Measurements from ENCODE around the gene EMC8. TPM values are rescaled to one million over a fixed set of nuclear protein-coding genes. Genes with fewer than 3 reads are reported as not detected.

Gene EMC8
- total and polyA plus RNA-seq, 2 of the 8 experiments (the other 6 are each of a cell fraction or from before 2014, with no cell fraction given): 52.2 to 69.7 TPM

DNA sequence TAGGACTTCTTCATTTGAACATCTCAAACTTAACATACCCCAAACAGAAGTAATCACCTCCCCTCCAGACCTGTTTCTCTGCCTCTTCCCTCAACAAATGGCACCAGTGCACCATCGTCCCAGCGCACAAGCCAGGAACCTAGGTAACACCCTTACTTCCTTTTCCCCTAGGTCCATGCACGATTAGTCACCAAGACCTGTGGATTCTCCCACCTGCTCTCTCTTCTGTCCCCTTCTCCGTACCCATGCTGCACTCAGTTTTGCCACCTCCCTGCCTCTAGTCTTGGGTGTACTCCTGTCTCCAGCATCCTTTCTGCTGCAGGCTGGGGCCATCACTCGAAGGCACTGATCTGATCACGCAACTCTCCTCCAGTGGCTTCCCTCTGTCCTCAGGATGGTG, 3.2 kb downstream of the EMC8 start:
- Histone ChIP-seq H3K79me1 (ENCODE audit: low read depth, low read length) (peaks cover 17% of the 10 kb centered on the region), H2BK120ac (replicated peaks; ENCODE audit: low read depth, low read length) (no peak overlapping the region), H3K79me2 (ENCODE audit: control insufficient read depth in 1 of 2, insufficient read depth in 2 of 2, low read length in 2 of 2) (peaks cover 34 to 94% of the 10 kb centered on the region in 2 experiments), H4K8ac (ENCODE audit: extremely low read depth, insufficient read depth, low read length) (no peak overlapping the region), H2AK5ac (ENCODE audit: low read depth, low read length) (no peak overlapping the region), H3K27me3 (replicated peaks in 1 of 4; ENCODE audit: control insufficient read depth in 3 of 4, extremely low read depth in 1 of 4, insufficient read depth in 3 of 4, low read length in 3 of 4) (no peaks in the 10 kb centered on the region), H3K9ac (replicated peaks in 1 of 4; ENCODE audit: extremely low read depth in 1 of 4, low read depth in 3 of 4, low read length in 3 of 4) (no peak overlapping the region), H3K56ac (replicated peaks; ENCODE audit: insufficient read length, low read depth, low read length) (no peak overlapping the region), H4K20me1 (replicated peaks in 1 of 2; ENCODE audit: control insufficient read depth in 1 of 2, insufficient read depth in 2 of 2, low read length in 2 of 2) (peaks cover 4 to 19% of the 10 kb centered on the region in 2 experiments), H3K18ac (ENCODE audit: extremely low read depth, low read length) (no peak overlapping the region), H3K9me3 (ENCODE audit: insufficient read depth in 2 of 2, low read depth in 1 of 2, low read length in 1 of 2) (peaks cover 0 to 2% of the 10 kb centered on the region in 2 experiments; a peak in 1 of 4 replicates), H2BK15ac (ENCODE audit: low read length) (no peak overlapping the region), H2BK5ac (ENCODE audit: low read depth, low read length) (no peak overlapping the region; the same call in 1 of the 2 replicates), H2BK12ac (ENCODE audit: low read depth, low read length) (no peak overlapping the region), H4K91ac (replicated peaks; ENCODE audit: insufficient read length, low read length) (no peak overlapping the region), H2BK20ac (ENCODE audit: low read length) (no peak overlapping the region), H3K27ac (ENCODE audit: low read depth, low read length) (no peak overlapping the region), H3K36me3 (ENCODE audit: control insufficient read depth in 2 of 4, insufficient read depth in 4 of 4, low read length in 3 of 4) (peaks cover 4 to 43% (median 13%) of the 10 kb centered on the region in 4 experiments; a peak in 5 of 8 replicates), H3K14ac (ENCODE audit: insufficient read length) (no peak overlapping the region), H3K23me2 (ENCODE audit: low read depth, low read length) (peaks cover 6% of the 10 kb centered on the region), H3K4ac (replicated peaks; ENCODE audit: insufficient read length, low read depth, low read length) (no peak overlapping the region), H4K5ac (ENCODE audit: insufficient read length, low read depth, low read length) (no peak overlapping the region), H3K4me2 (ENCODE audit: insufficient read depth in 1 of 2, low read depth in 2 of 2, low read length in 2 of 2) (no peak overlapping the region), H3K4me3 (ENCODE audit: extremely low read depth in 1 of 4, insufficient read depth in 2 of 4, low read depth in 3 of 4, low read length in 4 of 4) (no peak overlapping the region), H3K4me1 (replicated peaks in 1 of 4; ENCODE audit: control insufficient read depth in 3 of 4, insufficient read depth in 4 of 4, low read length in 3 of 4) (peaks cover 0 to 3% (median 0%) of the 10 kb centered on the region in 4 experiments; a peak in 1 of 7 replicates), H3K23ac (ENCODE audit: insufficient read length) (no peak overlapping the region), H2AFZ (ENCODE audit: low read length) (no peak overlapping the region)
- DNase-seq (ENCODE audit: low read depth in 1 of 2, low spot score in 2 of 2): no peak
- 97% methylated on average over 6 of the region's 6 CpGs; no CpG with 5 or more reads in 1 of the 2 experiments for WGBS, 2 experiments (ENCODE audit: extremely low coverage in 1 of 2, insufficient coverage in 1 of 2, insufficient read length in 1 of 2, insufficient replicate concordance in 2 of 2, low coverage in 1 of 2, low lambda C conversion rate in 2 of 2, missing lambda C conversion rate in 1 of 2)
- ChIA-PET CTCF (ENCODE audit: partially characterized antibody) (interaction anchor here (0.7 to 1.8 kb wide), 2 partner anchors 25 to 67 kb away, joined by 3 to 4 read pairs; no protein-coding TSS in a partner anchor), POLR2A (ENCODE audit: partially characterized antibody) (no interaction called here)
- FAIRE-seq: no peak
- TF ChIP-seq CBX8 (IDR thresholded peaks at IDR 0.05; ENCODE audit: borderline replicate concordance, low read depth, low read length) (no peak), ATF3 (IDR thresholded peaks at IDR 0.05; ENCODE audit: insufficient read depth, low read depth, low read length) (no peak), EP300 (IDR thresholded peaks at IDR 0.05; ENCODE audit: borderline replicate concordance in 1 of 2, low read depth in 2 of 2, low read length in 2 of 2) (no peak), RNF2 (IDR thresholded peaks at IDR 0.05; ENCODE audit: borderline replicate concordance, low read depth, low read length, missing control alignments, poor library complexity, severe bottlenecking) (no peak), SIN3A (conservative IDR thresholded peaks at IDR 0.05 in 1 of 2, IDR thresholded peaks at IDR 0.05 in 1 of 2; ENCODE audit: low read depth in 1 of 2, low read length in 2 of 2) (no peak)

Measured in H1 (cell line).